HepG2 (cell line): ENCODE measurements around the gene PALM. TPM values are rescaled to one million over a fixed set of nuclear protein-coding genes. Genes with fewer than 3 reads are reported as not detected.

Source experiments
- ATF5 ChIP-seq: sonication (generic); formaldehyde crosslinking; IDR thresholded peaks from 2 replicates; pipeline ENCODE4 v1.4.0; 2020; ENCODE audit warnings: mild to moderate bottlenecking, low read depth, missing genetic modification reagents
- E2F1 ChIP-seq: sonication (generic); formaldehyde crosslinking; IDR thresholded peaks from 2 replicates; pipeline ENCODE4 v1.5.0; 2020; ENCODE audit warnings: missing genetic modification reagents
- FOXO1 ChIP-seq: sonication (generic); formaldehyde crosslinking; IDR thresholded peaks from 2 replicates; pipeline ENCODE4 v1.4.0; 2020; ENCODE audit warnings: missing genetic modification reagents
- FUBP1 ChIP-seq: sonication (generic); formaldehyde crosslinking; IDR thresholded peaks from 2 replicates; pipeline ENCODE4 v1.5.1; 2020; ENCODE audit warnings: missing genetic modification reagents, mild to moderate bottlenecking, borderline replicate concordance
- MAF1 ChIP-seq: sonication (generic); formaldehyde crosslinking; IDR thresholded peaks from 2 replicates; pipeline ENCODE4 v1.5.0; 2020; ENCODE audit warnings: missing genetic modification reagents, borderline replicate concordance
- MLX ChIP-seq: IDR thresholded peaks from 2 replicates; pipeline ENCODE4 v1.6.1; 2016
- PHF5A ChIP-seq: IDR thresholded peaks from one replicate; pipeline ENCODE4 v1.6.1; 2018; ENCODE audit warnings: low read depth, missing genetic modification reagents; ENCODE audit not compliant: unreplicated experiment
- SMAD1 ChIP-seq: sonication (generic); formaldehyde crosslinking; IDR thresholded peaks from 2 replicates; pipeline ENCODE4 v1.4.0; 2020; ENCODE audit warnings: missing genetic modification reagents, low read depth, mild to moderate bottlenecking, borderline replicate concordance
- TEAD2 ChIP-seq: sonication (generic); formaldehyde crosslinking; IDR thresholded peaks from 2 replicates; pipeline ENCODE4 v1.9.0; 2021; ENCODE audit warnings: missing genetic modification reagents
- ZBTB3 ChIP-seq: sonication (generic); formaldehyde crosslinking; IDR thresholded peaks from 2 replicates; pipeline ENCODE4 v1.4.0; 2020; ENCODE audit warnings: low read depth, mild to moderate bottlenecking, moderate library complexity, missing genetic modification reagents, borderline replicate concordance
- ZFX ChIP-seq: sonication (generic); formaldehyde crosslinking; IDR thresholded peaks from 2 replicates; pipeline ENCODE4 v1.4.0; 2020; ENCODE audit warnings: mild to moderate bottlenecking, low read depth, missing genetic modification reagents, moderate library complexity
- ZMYM3 ChIP-seq: sonication (generic); formaldehyde crosslinking; IDR thresholded peaks from 2 replicates; pipeline ENCODE4 v1.5.1; 2020; ENCODE audit warnings: mild to moderate bottlenecking, missing genetic modification reagents
- ZNF24 ChIP-seq: fragments of 450-650 bp; IDR thresholded peaks from 2 replicates; pipeline ENCODE4 v1.6.1; 2017; ENCODE audit warnings: antibody characterized with exemption, mild to moderate bottlenecking
- ZNF574 ChIP-seq: sonication (generic); formaldehyde crosslinking; IDR thresholded peaks from 2 replicates; pipeline ENCODE4 v1.4.0; 2020; ENCODE audit warnings: missing genetic modification reagents
- ZNF788 ChIP-seq: sonication (generic); formaldehyde crosslinking; IDR thresholded peaks from 2 replicates; pipeline ENCODE4 v1.5.0; 2020; ENCODE audit warnings: mild to moderate bottlenecking, missing genetic modification reagents, borderline replicate concordance
- polyA plus RNA-seq, 8 experiments: library from polyadenylated mRNA; depleted of rRNA in 3 of 8; stranded (reverse) in 7 of 8; unstranded in 1 of 8; fragments of >200 nt; fragmentation: Illumina TruSeq in 4 of 8; extraction: Trizol in 4 of 8; gene quantifications; 2 replicates each; pipeline versions ENCODE4 v1.2.1 to v1.2.3, GENCODE V29; 2011 to 2016; ENCODE audit warnings: low read depth in 4 of 8, missing spikeins in 1 of 8, mixed read lengths in 1 of 8; ENCODE audit not compliant: insufficient read depth in 1 of 8
- total RNA-seq, 5 experiments: library from RNA; depleted of rRNA; stranded (reverse); fragments of >200 nt; fragmentation: Illumina TruSeq; extraction: Trizol; gene quantifications; 2 replicates each; pipeline ENCODE4 v1.2.3, GENCODE V29; 2016; ENCODE audit warnings: low read depth in 1 of 5
- TF ChIP-seq, protein P1 (sequence below): sonication (generic); formaldehyde crosslinking; IDR thresholded peaks from 2 replicates; pipeline ENCODE4 v1.5.0; 2020; ENCODE audit warnings: mild to moderate bottlenecking, low read depth, missing genetic modification reagents, borderline replicate concordance
- TF ChIP-seq, protein P2 (sequence below): sonication (generic); formaldehyde crosslinking; IDR thresholded peaks from 2 replicates; pipeline ENCODE4 v1.5.0; 2020; ENCODE audit warnings: mild to moderate bottlenecking, missing genetic modification reagents

Gene PALM
- total and polyA plus RNA-seq, 2 of the 13 experiments (the other 11 are each of a cell fraction or from before 2014, with no cell fraction given): 4.0 to 9.7 TPM

GRCh38 chr19:796692-797527 is 88.2 kb downstream of the PALM start, which contains the start of gene PTBP1 (continued):
- TF ChIP-seq ZNF574 (CRISPR knock-in tag) (peak; percentile 96), E2F1 (CRISPR knock-in tag) (peak; percentile 96), ZMYM3 (peak; percentile 28; the same call in 1 of the 2 replicates), MAF1 (CRISPR knock-in tag) (0 out of 2 replicates have a peak, but pooled peaks have one; percentile 37), ZFX (CRISPR knock-in tag) (peak; percentile 86), MLX (CRISPR knock-in tag) (peak; percentile 75), TEAD2 (CRISPR knock-in tag) (no peak), SMAD1 (CRISPR knock-in tag) (no peak), PHF5A (CRISPR knock-in tag) (peak; percentile 82), ZNF24 (no peak), FOXO1 (CRISPR knock-in tag) (no peak; the same call in 1 of the 2 replicates), FUBP1 (CRISPR knock-in tag) (no peak), ATF5 (no peak), ZBTB3 (CRISPR knock-in tag) (0 out of 2 replicates have a peak, but pooled peaks have one; percentile 41), ZNF788 (peak; percentile 96; the same call in 1 of the 2 replicates)
- TF ChIP-seq, protein P1, sequence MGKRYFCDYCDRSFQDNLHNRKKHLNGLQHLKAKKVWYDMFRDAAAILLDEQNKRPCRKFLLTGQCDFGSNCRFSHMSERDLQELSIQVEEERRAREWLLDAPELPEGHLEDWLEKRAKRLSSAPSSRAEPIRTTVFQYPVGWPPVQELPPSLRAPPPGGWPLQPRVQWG (CRISPR knock-in tag): no peak
- TF ChIP-seq, protein P2, sequence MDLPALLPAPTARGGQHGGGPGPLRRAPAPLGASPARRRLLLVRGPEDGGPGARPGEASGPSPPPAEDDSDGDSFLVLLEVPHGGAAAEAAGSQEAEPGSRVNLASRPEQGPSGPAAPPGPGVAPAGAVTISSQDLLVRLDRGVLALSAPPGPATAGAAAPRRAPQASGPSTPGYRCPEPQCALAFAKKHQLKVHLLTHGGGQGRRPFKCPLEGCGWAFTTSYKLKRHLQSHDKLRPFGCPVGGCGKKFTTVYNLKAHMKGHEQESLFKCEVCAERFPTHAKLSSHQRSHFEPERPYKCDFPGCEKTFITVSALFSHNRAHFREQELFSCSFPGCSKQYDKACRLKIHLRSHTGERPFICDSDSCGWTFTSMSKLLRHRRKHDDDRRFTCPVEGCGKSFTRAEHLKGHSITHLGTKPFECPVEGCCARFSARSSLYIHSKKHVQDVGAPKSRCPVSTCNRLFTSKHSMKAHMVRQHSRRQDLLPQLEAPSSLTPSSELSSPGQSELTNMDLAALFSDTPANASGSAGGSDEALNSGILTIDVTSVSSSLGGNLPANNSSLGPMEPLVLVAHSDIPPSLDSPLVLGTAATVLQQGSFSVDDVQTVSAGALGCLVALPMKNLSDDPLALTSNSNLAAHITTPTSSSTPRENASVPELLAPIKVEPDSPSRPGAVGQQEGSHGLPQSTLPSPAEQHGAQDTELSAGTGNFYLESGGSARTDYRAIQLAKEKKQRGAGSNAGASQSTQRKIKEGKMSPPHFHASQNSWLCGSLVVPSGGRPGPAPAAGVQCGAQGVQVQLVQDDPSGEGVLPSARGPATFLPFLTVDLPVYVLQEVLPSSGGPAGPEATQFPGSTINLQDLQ (CRISPR knock-in tag): no peak
